ENCODE results near the gene TMEM38A. TPM values are rescaled to one million over a fixed set of nuclear protein-coding genes. Genes with fewer than 3 reads are reported as not detected.

TMEM38A gene
- 2.2 and 4.1 TPM in 2 replicates for total RNA-seq

- TF ChIP-seq CTCF (IDR thresholded peaks at IDR 0.05; ENCODE audit: insufficient read depth, low read length, poor library complexity, severe bottlenecking) = no peak
- Histone ChIP-seq H3K27me3 (ENCODE audit: control insufficient read depth, insufficient read depth, low read length) (no peaks in the 10 kb centered on the region), H3K4me3 (ENCODE audit: low read depth, low read length) (peak within 1 kb of the TSS; percentile 99), H3K36me3 (ENCODE audit: control insufficient read depth, insufficient read depth, low read length) (peaks cover 1% of the 10 kb centered on the region)
- no peak for DNase-seq (ENCODE audit: low read depth)
Observed at GRCh38 chr19:16660763-16661479, at the start of gene TMEM38A. Gene TMEM38A, plus strand, starts transcription at chr19:16661139. Its CDS starts 79 bp downstream, at chr19:16661218.

GRCh38 chr19:16612636-16613035 lies 48.3 kb upstream of the TMEM38A start:
- Histone ChIP-seq H3K27me3 (ENCODE audit: control insufficient read depth, insufficient read depth, low read length) (no peaks in the 10 kb centered on the region), H3K36me3 (ENCODE audit: control insufficient read depth, insufficient read depth, low read length) (no peaks in the 10 kb centered on the region), H3K4me3 (ENCODE audit: low read depth, low read length) (no peak overlapping the region)
- no peak for TF ChIP-seq CTCF (IDR thresholded peaks at IDR 0.05; ENCODE audit: insufficient read depth, low read length, poor library complexity, severe bottlenecking)
- DNase-seq (ENCODE audit: low read depth) = no peak

- H3K27me3 ChIP-seq (ENCODE audit: control insufficient read depth, insufficient read depth, low read length) = no peaks in the 10 kb centered on the region
- H3K4me3 ChIP-seq (ENCODE audit: low read depth, low read length) = no peak overlapping the region
- no peak for DNase-seq (ENCODE audit: low read depth)
- no peak for TF ChIP-seq CTCF (IDR thresholded peaks at IDR 0.05; ENCODE audit: insufficient read depth, low read length, poor library complexity, severe bottlenecking)
- no peaks in the 10 kb centered on the region for H3K36me3 ChIP-seq (ENCODE audit: control insufficient read depth, insufficient read depth, low read length)
Observed at GRCh38 chr19:16613841-16614240, 47.1 kb upstream of the TMEM38A start.

GRCh38 chr19:16614941-16615340 lies 46.0 kb upstream of the TMEM38A start:
- Histone ChIP-seq H3K27me3 (ENCODE audit: control insufficient read depth, insufficient read depth, low read length) (no peaks in the 10 kb centered on the region), H3K4me3 (ENCODE audit: low read depth, low read length) (no peak overlapping the region), H3K36me3 (ENCODE audit: control insufficient read depth, insufficient read depth, low read length) (no peaks in the 10 kb centered on the region)
- no peak for DNase-seq (ENCODE audit: low read depth)
- TF ChIP-seq CTCF (IDR thresholded peaks at IDR 0.05; ENCODE audit: insufficient read depth, low read length, poor library complexity, severe bottlenecking) = no peak

- Histone ChIP-seq H3K27me3 (ENCODE audit: control insufficient read depth, insufficient read depth, low read length) (no peaks in the 10 kb centered on the region), H3K36me3 (ENCODE audit: control insufficient read depth, insufficient read depth, low read length) (no peaks in the 10 kb centered on the region), H3K4me3 (ENCODE audit: low read depth, low read length) (no peak overlapping the region)
- no peak for DNase-seq (ENCODE audit: low read depth)
- no peak for TF ChIP-seq CTCF (IDR thresholded peaks at IDR 0.05; ENCODE audit: insufficient read depth, low read length, poor library complexity, severe bottlenecking)
Observed at GRCh38 chr19:16615808-16616207, 45.1 kb upstream of the TMEM38A start.

GRCh38 chr19:16618248-16618647 lies 42.7 kb upstream of the TMEM38A start:
- no peaks in the 10 kb centered on the region for H3K36me3 ChIP-seq (ENCODE audit: control insufficient read depth, insufficient read depth, low read length)
- no peaks in the 10 kb centered on the region for H3K27me3 ChIP-seq (ENCODE audit: control insufficient read depth, insufficient read depth, low read length)
- TF ChIP-seq CTCF (IDR thresholded peaks at IDR 0.05; ENCODE audit: insufficient read depth, low read length, poor library complexity, severe bottlenecking) = no peak
- H3K4me3 ChIP-seq (ENCODE audit: low read depth, low read length) = no peak overlapping the region
- DNase-seq (ENCODE audit: low read depth) = no peak
